ENCODE data around the gene CCDC188. TPM values are rescaled to one million over a fixed set of nuclear protein-coding genes. Genes with fewer than 3 reads are reported as not detected.

CCDC188 gene
- total RNA-seq, 2 donors from 2014 or later, result not detected

DNA sequence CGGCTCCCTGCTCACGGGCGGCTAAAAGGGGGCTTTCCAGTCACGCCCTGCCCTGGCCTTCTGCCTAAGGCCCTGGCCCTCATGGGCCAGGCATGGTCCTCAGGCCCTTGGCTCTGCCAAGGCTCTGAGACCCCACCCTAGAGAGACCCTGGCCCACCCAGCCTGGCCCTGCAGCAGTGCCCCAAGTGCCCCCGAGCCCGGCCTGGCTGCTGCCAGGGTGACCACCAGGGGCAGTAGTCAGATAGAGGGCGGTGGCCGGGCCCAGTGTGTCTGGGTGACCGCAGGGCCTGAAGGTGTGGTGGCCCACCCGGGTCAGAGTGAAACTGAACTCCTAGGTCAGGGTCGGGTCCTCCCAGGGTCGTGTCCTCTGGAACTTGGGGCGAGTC, 29.4 kb upstream of the CCDC188 start:
- 86 to 88% methylated on average over 9 to 13 of the region's 13 CpGs for WGBS, 2 experiments (ENCODE audit: insufficient coverage in 1 of 2, insufficient read length in 1 of 2)
- Histone ChIP-seq H3K4me3 (ENCODE audit: low read length) (no peak overlapping the region), H3K9ac (ENCODE audit: extremely low read depth, low read length, poor library complexity, severe bottlenecking) (no peak overlapping the region), H3K4me1 (ENCODE audit: control insufficient read depth, insufficient read depth, low read length) (no peaks in the 10 kb centered on the region), H3K27me3 (ENCODE audit: control insufficient read depth, insufficient read depth, low read length, poor library complexity, severe bottlenecking) (no peaks in the 10 kb centered on the region), H3K27ac (ENCODE audit: low read depth, low read length) (no peak overlapping the region), H3K9me3 (ENCODE audit: control insufficient read depth, low read length) (no peaks in the 10 kb centered on the region), H3K36me3 (ENCODE audit: control insufficient read depth, insufficient read depth, low read length) (no peaks in the 10 kb centered on the region)
- DNase-seq, result peak; percentile 71
- Mint-ChIP-seq H3K4me3 (no peak overlapping the region), H3K27ac (no peak overlapping the region), H3K36me3 (ENCODE audit: low read depth) (no peaks in the 10 kb centered on the region), H3K9me3 (no peaks in the 10 kb centered on the region), H3K27me3 (ENCODE audit: insufficient read depth) (no peaks in the 10 kb centered on the region), H3K4me1 (peaks cover under 1% of the 10 kb centered on the region)
- peak; percentile 76 for TF ChIP-seq CTCF (conservative IDR thresholded peaks at IDR 0.05)

DNA sequence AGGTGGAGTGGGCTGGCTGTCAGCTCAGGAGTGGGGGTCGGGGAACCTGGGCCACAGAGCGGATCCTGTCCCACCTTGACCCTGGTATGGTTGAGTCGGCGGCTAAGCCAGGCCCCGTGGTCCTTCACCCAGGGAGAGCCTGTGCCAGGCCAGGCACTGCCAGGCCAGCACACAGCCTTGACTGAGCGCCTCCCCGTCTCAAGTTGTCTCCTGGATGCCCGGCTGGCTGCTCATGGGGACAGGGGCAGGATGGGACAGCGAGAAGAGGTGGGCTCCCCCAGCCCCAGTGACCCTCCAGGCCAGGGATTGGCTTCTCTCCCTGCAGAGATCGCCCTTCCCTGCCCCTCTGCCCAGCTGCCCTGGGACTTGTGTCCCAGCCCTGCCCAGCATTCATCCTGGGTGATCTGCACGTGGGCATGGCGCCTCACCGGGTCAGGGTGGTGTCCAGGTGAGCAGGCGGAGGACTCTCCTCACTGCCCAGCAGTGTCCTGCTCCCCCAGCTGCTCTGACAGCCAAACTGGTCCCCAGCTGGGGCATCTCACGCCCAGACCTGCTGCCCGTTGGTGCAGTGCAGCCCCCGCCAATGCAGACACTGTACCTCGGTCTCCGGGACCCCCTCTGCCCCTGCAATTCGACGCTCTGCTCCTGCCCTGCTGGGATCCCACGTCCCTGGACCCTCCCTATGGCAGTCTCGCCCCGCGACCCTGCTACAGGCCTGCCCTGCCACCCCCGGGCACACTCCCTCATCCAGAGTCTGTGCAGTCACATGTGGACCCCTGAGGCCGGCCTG, 28.8 kb upstream of the CCDC188 start:
- H3K27ac Mint-ChIP-seq, result no peak overlapping the region

GRCh38 chr22:20178915-20179227, 28.0 kb upstream of the CCDC188 start:
- H3K9me3 Mint-ChIP-seq, result no peaks in the 10 kb centered on the region
- Histone ChIP-seq H3K27me3 (ENCODE audit: control insufficient read depth, insufficient read depth, low read length, poor library complexity, severe bottlenecking) (no peaks in the 10 kb centered on the region), H3K4me1 (ENCODE audit: control insufficient read depth, insufficient read depth, low read length) (peaks cover 10% of the 10 kb centered on the region), H3K36me3 (ENCODE audit: control insufficient read depth, insufficient read depth, low read length) (no peaks in the 10 kb centered on the region), H3K4me3 (ENCODE audit: low read length) (no peak overlapping the region), H3K27ac (ENCODE audit: low read depth, low read length) (no peak overlapping the region), H3K9ac (ENCODE audit: extremely low read depth, low read length, poor library complexity, severe bottlenecking) (no peak overlapping the region), H3K9me3 (ENCODE audit: control insufficient read depth, low read length) (no peaks in the 10 kb centered on the region)
- H3K4me3 Mint-ChIP-seq, result no peak overlapping the region
- TF ChIP-seq CTCF (conservative IDR thresholded peaks at IDR 0.05), result no peak
- H3K36me3 Mint-ChIP-seq (ENCODE audit: low read depth), result no peaks in the 10 kb centered on the region
- no peak overlapping the region for H3K27ac Mint-ChIP-seq
- DNase-seq, result no peak
- peaks cover 12% of the 10 kb centered on the region for H3K4me1 Mint-ChIP-seq
- no peaks in the 10 kb centered on the region for H3K27me3 Mint-ChIP-seq (ENCODE audit: insufficient read depth)
- 95 to 100% methylated on average over 5 to 10 of the region's 10 CpGs for WGBS, 2 experiments (ENCODE audit: insufficient coverage in 1 of 2, insufficient read length in 1 of 2)

More for the DNA sequence above, 28.8 kb upstream of the CCDC188 start:
- H3K4me3 ChIP-seq (ENCODE audit: low read length), result no peak overlapping the region
- H3K9ac ChIP-seq (ENCODE audit: extremely low read depth, low read length, poor library complexity, severe bottlenecking), result no peak overlapping the region
- WGBS, 2 experiments (ENCODE audit: insufficient coverage in 1 of 2, insufficient read length in 1 of 2), result 91 to 95% methylated on average over 22 to 27 of the region's 27 CpGs
- no peak overlapping the region for H3K4me3 Mint-ChIP-seq
- peaks cover 6% of the 10 kb centered on the region for H3K4me1 Mint-ChIP-seq
- TF ChIP-seq CTCF (conservative IDR thresholded peaks at IDR 0.05), result no peak
- H3K36me3 Mint-ChIP-seq (ENCODE audit: low read depth), result no peaks in the 10 kb centered on the region
- H3K4me1 ChIP-seq (ENCODE audit: control insufficient read depth, insufficient read depth, low read length), result peaks cover 2% of the 10 kb centered on the region
- no peaks in the 10 kb centered on the region for H3K9me3 ChIP-seq (ENCODE audit: control insufficient read depth, low read length)
- no peaks in the 10 kb centered on the region for H3K36me3 ChIP-seq (ENCODE audit: control insufficient read depth, insufficient read depth, low read length)
- H3K9me3 Mint-ChIP-seq, result no peaks in the 10 kb centered on the region
- H3K27ac ChIP-seq (ENCODE audit: low read depth, low read length), result no peak overlapping the region
- H3K27me3 Mint-ChIP-seq (ENCODE audit: insufficient read depth), result no peaks in the 10 kb centered on the region
- no peak for DNase-seq
- no peaks in the 10 kb centered on the region for H3K27me3 ChIP-seq (ENCODE audit: control insufficient read depth, insufficient read depth, low read length, poor library complexity, severe bottlenecking)
